NB4 (cell line): ENCODE measurements around the gene OR2Z1.

Experiments used
- POLR2A ChIP-seq: IDR thresholded peaks from 2 replicates; pipeline ENCODE4 v1.6.1; 2011; ENCODE audit warnings: mild to moderate bottlenecking; ENCODE audit not compliant: insufficient read length; ENCODE audit errors: extremely low read depth
- TF ChIP-seq, protein P1 (sequence below): IDR thresholded peaks from one replicate; pipeline ENCODE4 v1.5.1; 2012; ENCODE audit warnings: low read depth, low read length

- TF ChIP-seq, protein P1, sequence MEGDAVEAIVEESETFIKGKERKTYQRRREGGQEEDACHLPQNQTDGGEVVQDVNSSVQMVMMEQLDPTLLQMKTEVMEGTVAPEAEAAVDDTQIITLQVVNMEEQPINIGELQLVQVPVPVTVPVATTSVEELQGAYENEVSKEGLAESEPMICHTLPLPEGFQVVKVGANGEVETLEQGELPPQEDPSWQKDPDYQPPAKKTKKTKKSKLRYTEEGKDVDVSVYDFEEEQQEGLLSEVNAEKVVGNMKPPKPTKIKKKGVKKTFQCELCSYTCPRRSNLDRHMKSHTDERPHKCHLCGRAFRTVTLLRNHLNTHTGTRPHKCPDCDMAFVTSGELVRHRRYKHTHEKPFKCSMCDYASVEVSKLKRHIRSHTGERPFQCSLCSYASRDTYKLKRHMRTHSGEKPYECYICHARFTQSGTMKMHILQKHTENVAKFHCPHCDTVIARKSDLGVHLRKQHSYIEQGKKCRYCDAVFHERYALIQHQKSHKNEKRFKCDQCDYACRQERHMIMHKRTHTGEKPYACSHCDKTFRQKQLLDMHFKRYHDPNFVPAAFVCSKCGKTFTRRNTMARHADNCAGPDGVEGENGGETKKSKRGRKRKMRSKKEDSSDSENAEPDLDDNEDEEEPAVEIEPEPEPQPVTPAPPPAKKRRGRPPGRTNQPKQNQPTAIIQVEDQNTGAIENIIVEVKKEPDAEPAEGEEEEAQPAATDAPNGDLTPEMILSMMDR, result no peak
- no peak for TF ChIP-seq POLR2A
Measured at GRCh38 chr19:8680676-8681344, 40.6 kb upstream of the OR2Z1 start.
